C4-2B (cell line): ENCODE measurements around the gene ACBD6.

ENCODE experiments used
- ZFX ChIP-seq: fragments of 450-650 bp; IDR thresholded peaks from 2 replicates; pipeline ENCODE4 v1.6.1; 2017
- TF ChIP-seq, protein P1 (sequence below): fragments of 450-650 bp; conservative IDR thresholded peaks from 2 replicates; pipeline ENCODE4 v1.5.1; 2017; ENCODE audit warnings: mild to moderate bottlenecking

- TF ChIP-seq, protein P1, sequence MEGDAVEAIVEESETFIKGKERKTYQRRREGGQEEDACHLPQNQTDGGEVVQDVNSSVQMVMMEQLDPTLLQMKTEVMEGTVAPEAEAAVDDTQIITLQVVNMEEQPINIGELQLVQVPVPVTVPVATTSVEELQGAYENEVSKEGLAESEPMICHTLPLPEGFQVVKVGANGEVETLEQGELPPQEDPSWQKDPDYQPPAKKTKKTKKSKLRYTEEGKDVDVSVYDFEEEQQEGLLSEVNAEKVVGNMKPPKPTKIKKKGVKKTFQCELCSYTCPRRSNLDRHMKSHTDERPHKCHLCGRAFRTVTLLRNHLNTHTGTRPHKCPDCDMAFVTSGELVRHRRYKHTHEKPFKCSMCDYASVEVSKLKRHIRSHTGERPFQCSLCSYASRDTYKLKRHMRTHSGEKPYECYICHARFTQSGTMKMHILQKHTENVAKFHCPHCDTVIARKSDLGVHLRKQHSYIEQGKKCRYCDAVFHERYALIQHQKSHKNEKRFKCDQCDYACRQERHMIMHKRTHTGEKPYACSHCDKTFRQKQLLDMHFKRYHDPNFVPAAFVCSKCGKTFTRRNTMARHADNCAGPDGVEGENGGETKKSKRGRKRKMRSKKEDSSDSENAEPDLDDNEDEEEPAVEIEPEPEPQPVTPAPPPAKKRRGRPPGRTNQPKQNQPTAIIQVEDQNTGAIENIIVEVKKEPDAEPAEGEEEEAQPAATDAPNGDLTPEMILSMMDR: no peak
- TF ChIP-seq ZFX: no peak
These were observed 206.4 kb downstream of the ACBD6 start for GRCh38 chr1:180295999-180296398.
